ENCODE data around the gene SEC14L5. TPM values are rescaled to one million over a fixed set of nuclear protein-coding genes. Genes with fewer than 3 reads are reported as not detected.

Gene SEC14L5
- total RNA-seq, 1 donor from 2014 or later = 3.1 TPM

DNA sequence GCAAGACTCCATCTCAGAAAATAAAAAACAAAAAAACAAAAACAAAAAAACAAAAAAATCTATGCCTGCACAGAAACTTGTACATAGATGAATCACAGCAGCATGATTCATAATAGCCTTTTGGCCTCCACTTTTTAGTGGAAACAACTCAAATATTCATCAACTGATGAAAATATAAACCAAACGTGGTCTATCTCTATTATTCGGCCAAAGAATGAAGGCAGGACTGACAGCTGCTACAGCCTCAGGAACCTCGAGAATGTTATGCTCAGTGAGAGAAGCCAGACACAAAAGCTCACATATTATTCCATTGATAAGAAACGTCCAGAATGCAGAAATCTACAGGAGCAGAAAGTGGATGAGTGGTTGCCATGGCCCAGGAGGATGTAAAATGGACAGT, 41.0 kb upstream of the SEC14L5 start:
- no peak overlapping the region for H3K27ac Mint-ChIP-seq (ENCODE audit: unreplicated experiment)

GRCh38 chr16:4918781-4919251, 39.3 kb upstream of the SEC14L5 start:
- no peaks in the 10 kb centered on the region for H3K36me3 Mint-ChIP-seq (ENCODE audit: unreplicated experiment)
- H3K4me3 Mint-ChIP-seq (ENCODE audit: unreplicated experiment) = no peak overlapping the region
- no peaks in the 10 kb centered on the region for H3K4me1 Mint-ChIP-seq (ENCODE audit: low read depth, unreplicated experiment)
- H3K27me3 Mint-ChIP-seq (ENCODE audit: unreplicated experiment) = peaks cover 4% of the 10 kb centered on the region
- no peak overlapping the region for H3K27ac Mint-ChIP-seq (ENCODE audit: unreplicated experiment)
- TF ChIP-seq, protein P1, sequence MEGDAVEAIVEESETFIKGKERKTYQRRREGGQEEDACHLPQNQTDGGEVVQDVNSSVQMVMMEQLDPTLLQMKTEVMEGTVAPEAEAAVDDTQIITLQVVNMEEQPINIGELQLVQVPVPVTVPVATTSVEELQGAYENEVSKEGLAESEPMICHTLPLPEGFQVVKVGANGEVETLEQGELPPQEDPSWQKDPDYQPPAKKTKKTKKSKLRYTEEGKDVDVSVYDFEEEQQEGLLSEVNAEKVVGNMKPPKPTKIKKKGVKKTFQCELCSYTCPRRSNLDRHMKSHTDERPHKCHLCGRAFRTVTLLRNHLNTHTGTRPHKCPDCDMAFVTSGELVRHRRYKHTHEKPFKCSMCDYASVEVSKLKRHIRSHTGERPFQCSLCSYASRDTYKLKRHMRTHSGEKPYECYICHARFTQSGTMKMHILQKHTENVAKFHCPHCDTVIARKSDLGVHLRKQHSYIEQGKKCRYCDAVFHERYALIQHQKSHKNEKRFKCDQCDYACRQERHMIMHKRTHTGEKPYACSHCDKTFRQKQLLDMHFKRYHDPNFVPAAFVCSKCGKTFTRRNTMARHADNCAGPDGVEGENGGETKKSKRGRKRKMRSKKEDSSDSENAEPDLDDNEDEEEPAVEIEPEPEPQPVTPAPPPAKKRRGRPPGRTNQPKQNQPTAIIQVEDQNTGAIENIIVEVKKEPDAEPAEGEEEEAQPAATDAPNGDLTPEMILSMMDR (IDR thresholded peaks at IDR 0.05; ENCODE audit: partially characterized antibody, unreplicated experiment) = no peak
- no peak for DNase-seq
- peaks cover 1% of the 10 kb centered on the region for H3K9me3 Mint-ChIP-seq (ENCODE audit: unreplicated experiment)

More for the DNA sequence above, 41.0 kb upstream of the SEC14L5 start:
- peaks cover 4% of the 10 kb centered on the region for H3K27me3 Mint-ChIP-seq (ENCODE audit: unreplicated experiment)
- no peaks in the 10 kb centered on the region for H3K36me3 Mint-ChIP-seq (ENCODE audit: unreplicated experiment)
- TF ChIP-seq, protein P1 (IDR thresholded peaks at IDR 0.05; ENCODE audit: partially characterized antibody, unreplicated experiment) = no peak
- H3K4me1 Mint-ChIP-seq (ENCODE audit: low read depth, unreplicated experiment) = no peaks in the 10 kb centered on the region
- DNase-seq = no peak
- no peak overlapping the region for H3K4me3 Mint-ChIP-seq (ENCODE audit: unreplicated experiment)
- peaks cover 1% of the 10 kb centered on the region for H3K9me3 Mint-ChIP-seq (ENCODE audit: unreplicated experiment)

GRCh38 chr16:4920826-4921225, 37.3 kb upstream of the SEC14L5 start:
- Mint-ChIP-seq H3K9me3 (ENCODE audit: unreplicated experiment) (peaks cover 3% of the 10 kb centered on the region), H3K36me3 (ENCODE audit: unreplicated experiment) (no peaks in the 10 kb centered on the region), H3K4me3 (ENCODE audit: unreplicated experiment) (no peak overlapping the region), H3K27ac (ENCODE audit: unreplicated experiment) (no peak overlapping the region), H3K4me1 (ENCODE audit: low read depth, unreplicated experiment) (no peaks in the 10 kb centered on the region), H3K27me3 (ENCODE audit: unreplicated experiment) (peaks cover 5% of the 10 kb centered on the region)
- DNase-seq = no peak
- TF ChIP-seq, protein P1 (IDR thresholded peaks at IDR 0.05; ENCODE audit: partially characterized antibody, unreplicated experiment) = no peak

- Mint-ChIP-seq H3K27me3 (ENCODE audit: unreplicated experiment) (peaks cover 5% of the 10 kb centered on the region), H3K4me1 (ENCODE audit: low read depth, unreplicated experiment) (no peaks in the 10 kb centered on the region), H3K9me3 (ENCODE audit: unreplicated experiment) (peaks cover 3% of the 10 kb centered on the region), H3K36me3 (ENCODE audit: unreplicated experiment) (peaks cover 8% of the 10 kb centered on the region), H3K4me3 (ENCODE audit: unreplicated experiment) (no peak overlapping the region), H3K27ac (ENCODE audit: unreplicated experiment) (no peak overlapping the region)
- no peak for DNase-seq
- TF ChIP-seq, protein P1 (IDR thresholded peaks at IDR 0.05; ENCODE audit: partially characterized antibody, unreplicated experiment) = no peak
These were observed 35.3 kb upstream of the SEC14L5 start for GRCh38 chr16:4922721-4923342.

DNA sequence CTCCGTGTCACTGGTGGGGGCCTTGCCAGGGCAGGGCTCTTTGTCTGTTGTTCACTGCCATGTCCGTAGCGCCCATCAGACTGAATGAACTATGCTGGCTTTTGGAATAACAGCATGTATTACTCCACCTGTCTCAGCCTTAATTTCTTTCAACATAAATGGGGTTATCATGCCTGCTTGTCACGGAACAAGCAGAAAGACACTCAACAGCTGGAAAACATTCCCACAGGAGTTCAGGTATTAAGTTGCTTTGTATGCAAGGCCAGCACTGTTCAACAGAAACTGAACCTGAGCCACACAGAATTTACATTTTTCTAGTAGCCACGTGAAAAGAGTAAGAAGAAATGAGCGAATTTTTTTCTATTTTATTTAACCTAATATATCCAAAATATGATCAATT, 34.3 kb upstream of the SEC14L5 start:
- H3K9me3 Mint-ChIP-seq (ENCODE audit: unreplicated experiment) = peaks cover 3% of the 10 kb centered on the region
- no peak overlapping the region for H3K27ac Mint-ChIP-seq (ENCODE audit: unreplicated experiment)
- no peak for DNase-seq
- peaks cover 8% of the 10 kb centered on the region for H3K36me3 Mint-ChIP-seq (ENCODE audit: unreplicated experiment)
- H3K4me3 Mint-ChIP-seq (ENCODE audit: unreplicated experiment) = no peak overlapping the region
- H3K4me1 Mint-ChIP-seq (ENCODE audit: low read depth, unreplicated experiment) = no peaks in the 10 kb centered on the region
- TF ChIP-seq, protein P1 (IDR thresholded peaks at IDR 0.05; ENCODE audit: partially characterized antibody, unreplicated experiment) = no peak
- peaks cover 5% of the 10 kb centered on the region for H3K27me3 Mint-ChIP-seq (ENCODE audit: unreplicated experiment)
